Stimulated activated naive B cell treated with anti-CD40 and anti-IgM and Interleukin-4, amounts not matched to agents 10 μg/mL and 1 μg/mL and 100 μg/mL, for 72 hours (primary cell): ENCODE measurements around the gene UBA3.

Experiments used
- ATAC-seq, 2 donors: fragments of 150-1000 bp; cut with Tn5 transposase; replicated peaks; 2 replicates each; pipeline ENCODE4 v1.10.0; 2021; ENCODE audit warnings: moderate library complexity in 1 of 2
- DNase-seq: peaks from one replicate; pipeline ENCODE4 v3.0.0; 2021
- H3K27ac Mint-ChIP-seq: one replicate; pipeline ENCODE4 v1.8.0; 2022; ENCODE audit warnings: mild to moderate bottlenecking, mixed read lengths
- H3K27me3 Mint-ChIP-seq, 2 donors: one replicate each; pipeline ENCODE4 v1.8.0; 2022; ENCODE audit warnings: mixed read lengths in 2 of 2
- H3K36me3 Mint-ChIP-seq, 2 donors: one replicate each; pipeline ENCODE4 v1.8.0; 2022; ENCODE audit warnings: mixed read lengths in 2 of 2, mild to moderate bottlenecking in 1 of 2
- H3K4me1 Mint-ChIP-seq, 2 donors: one replicate each; pipeline ENCODE4 v1.8.0; 2022; ENCODE audit warnings: mixed read lengths in 2 of 2, mild to moderate bottlenecking in 1 of 2
- H3K4me3 Mint-ChIP-seq, 2 donors: one replicate each; pipeline ENCODE4 v1.8.0; 2022; ENCODE audit warnings: mild to moderate bottlenecking in 2 of 2, mixed read lengths in 2 of 2, moderate library complexity in 1 of 2
- H3K9me3 Mint-ChIP-seq, 2 donors: one replicate each; pipeline ENCODE4 v1.8.0; 2022; ENCODE audit warnings: mixed read lengths in 2 of 2, mild to moderate bottlenecking in 1 of 2

UBA3 gene

DNA sequence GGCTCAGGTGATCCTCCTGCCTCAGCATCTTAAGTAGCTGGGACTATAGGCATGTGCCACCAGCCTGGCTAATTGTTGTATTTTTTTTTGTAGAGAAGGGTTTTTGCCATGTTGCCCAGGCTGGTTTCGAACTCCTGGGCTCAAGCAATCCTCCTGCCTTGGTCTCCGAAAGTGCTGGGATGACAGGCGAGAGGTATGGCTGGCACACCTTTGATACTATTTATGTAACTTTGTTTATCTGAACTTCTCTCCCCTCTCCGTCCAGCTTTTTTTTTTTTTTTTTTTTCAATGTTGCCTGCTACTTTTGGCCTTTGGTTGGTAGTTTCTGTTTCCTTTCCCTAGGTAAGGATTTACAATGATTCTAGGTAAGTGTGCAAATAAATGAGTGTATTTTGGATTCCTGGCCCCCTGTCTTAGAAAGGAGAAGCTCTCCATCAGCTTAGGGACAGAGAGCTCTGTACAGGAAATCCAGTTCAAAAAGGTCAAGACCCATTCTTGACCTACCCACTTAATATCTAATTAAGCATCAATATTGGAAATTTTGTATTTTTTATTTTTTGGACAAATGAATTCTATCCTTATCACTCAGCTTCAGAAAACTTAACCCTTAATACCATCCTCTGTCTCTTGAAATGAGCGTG, 11.3 kb upstream of the UBA3 start:
- ATAC-seq = peak; percentile 9 to 12

DNA sequence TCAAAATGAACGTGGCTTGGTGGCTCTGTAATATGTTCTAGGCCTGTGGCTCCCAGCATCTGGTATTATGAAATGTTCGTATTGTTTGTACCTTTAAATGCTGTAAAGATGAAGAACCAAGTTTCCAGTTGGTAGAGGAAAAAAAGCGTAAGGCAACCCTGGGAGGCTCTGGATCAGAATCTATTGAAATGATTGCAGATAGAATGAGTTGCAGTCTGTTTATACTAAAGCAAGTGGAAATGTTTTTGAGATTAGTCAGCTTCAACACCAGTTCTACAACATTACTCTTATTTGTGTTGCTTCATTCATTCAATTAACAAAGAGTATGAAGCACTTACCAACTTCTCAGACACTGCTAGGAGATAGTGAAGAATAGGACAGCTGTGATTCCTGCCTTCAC, 9.9 kb upstream of the UBA3 start:
- H3K4me3 Mint-ChIP-seq = peak overlapping the region in 1 of 2 donors; percentile 44

More for the DNA sequence above, 11.3 kb upstream of the UBA3 start:
- peaks cover 47 to 76% of the 10 kb centered on the region in 2 donors for H3K4me1 Mint-ChIP-seq
- no peaks in the 10 kb centered on the region for H3K9me3 Mint-ChIP-seq
- H3K4me3 Mint-ChIP-seq = peak overlapping the region; percentile 83 to 85
- H3K27ac Mint-ChIP-seq = peak overlapping the region; percentile 96
- peaks cover 16 to 36% of the 10 kb centered on the region in 2 donors for H3K36me3 Mint-ChIP-seq
- no peak for DNase-seq
- H3K27me3 Mint-ChIP-seq = no peaks in the 10 kb centered on the region

GRCh38 chr3:69088063-69088462, 7.9 kb upstream of the UBA3 start:
- no peaks in the 10 kb centered on the region for H3K27me3 Mint-ChIP-seq
- H3K9me3 Mint-ChIP-seq = no peaks in the 10 kb centered on the region
- peaks cover 34 to 67% of the 10 kb centered on the region in 2 donors for H3K4me1 Mint-ChIP-seq
- no peak for DNase-seq
- peak overlapping the region; percentile 80 for H3K27ac Mint-ChIP-seq
- ATAC-seq = no peak
- peak overlapping the region; percentile 56 to 71 for H3K4me3 Mint-ChIP-seq
- peaks cover 15 to 33% of the 10 kb centered on the region in 2 donors for H3K36me3 Mint-ChIP-seq

More for the DNA sequence above, 9.9 kb upstream of the UBA3 start:
- Mint-ChIP-seq H3K27ac (peak overlapping the region; percentile 59), H3K36me3 (peaks cover 18 to 36% of the 10 kb centered on the region in 2 donors), H3K27me3 (no peaks in the 10 kb centered on the region), H3K4me1 (peaks cover 39 to 69% of the 10 kb centered on the region in 2 donors), H3K9me3 (no peaks in the 10 kb centered on the region)
- ATAC-seq (no peak), DNase-seq (no peak)

DNA sequence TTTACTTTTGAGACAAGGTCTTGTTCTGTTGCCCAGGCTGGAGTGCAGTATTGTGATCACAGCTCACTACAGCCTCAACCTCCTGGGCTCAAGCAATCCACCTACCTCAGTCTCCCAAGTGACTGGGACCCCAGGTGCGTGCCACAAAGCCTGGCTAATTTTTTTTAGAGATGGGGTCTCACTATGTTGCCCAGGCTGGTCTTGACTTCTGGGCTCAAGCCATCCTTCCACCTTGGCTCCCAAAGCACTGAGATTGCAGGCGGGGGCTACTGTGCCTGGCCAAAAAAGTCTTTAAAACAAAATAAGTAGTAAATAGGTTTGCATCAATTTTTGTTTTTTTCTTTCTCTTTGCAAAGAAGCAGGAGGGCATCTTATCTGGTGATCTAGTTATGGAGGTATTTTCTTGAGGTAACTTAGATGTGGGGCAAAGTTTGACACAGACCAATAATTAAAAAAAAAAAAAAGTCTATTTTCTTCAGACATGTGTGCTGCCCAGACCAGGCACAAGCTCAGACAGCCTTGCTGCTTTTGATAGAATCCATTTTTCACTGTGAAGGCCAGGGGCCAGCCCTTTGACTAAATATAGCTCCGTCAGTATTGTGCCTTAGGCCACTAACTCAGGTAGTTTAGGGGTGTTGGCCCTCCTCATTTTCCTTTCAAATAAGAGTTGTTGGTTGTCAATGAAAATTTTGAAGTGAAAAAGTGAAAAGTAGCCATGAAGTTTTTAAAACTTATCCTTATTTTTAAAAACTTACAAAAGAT, 7.0 kb upstream of the UBA3 start:
- peaks cover 15 to 32% of the 10 kb centered on the region in 2 donors for H3K36me3 Mint-ChIP-seq

DNA sequence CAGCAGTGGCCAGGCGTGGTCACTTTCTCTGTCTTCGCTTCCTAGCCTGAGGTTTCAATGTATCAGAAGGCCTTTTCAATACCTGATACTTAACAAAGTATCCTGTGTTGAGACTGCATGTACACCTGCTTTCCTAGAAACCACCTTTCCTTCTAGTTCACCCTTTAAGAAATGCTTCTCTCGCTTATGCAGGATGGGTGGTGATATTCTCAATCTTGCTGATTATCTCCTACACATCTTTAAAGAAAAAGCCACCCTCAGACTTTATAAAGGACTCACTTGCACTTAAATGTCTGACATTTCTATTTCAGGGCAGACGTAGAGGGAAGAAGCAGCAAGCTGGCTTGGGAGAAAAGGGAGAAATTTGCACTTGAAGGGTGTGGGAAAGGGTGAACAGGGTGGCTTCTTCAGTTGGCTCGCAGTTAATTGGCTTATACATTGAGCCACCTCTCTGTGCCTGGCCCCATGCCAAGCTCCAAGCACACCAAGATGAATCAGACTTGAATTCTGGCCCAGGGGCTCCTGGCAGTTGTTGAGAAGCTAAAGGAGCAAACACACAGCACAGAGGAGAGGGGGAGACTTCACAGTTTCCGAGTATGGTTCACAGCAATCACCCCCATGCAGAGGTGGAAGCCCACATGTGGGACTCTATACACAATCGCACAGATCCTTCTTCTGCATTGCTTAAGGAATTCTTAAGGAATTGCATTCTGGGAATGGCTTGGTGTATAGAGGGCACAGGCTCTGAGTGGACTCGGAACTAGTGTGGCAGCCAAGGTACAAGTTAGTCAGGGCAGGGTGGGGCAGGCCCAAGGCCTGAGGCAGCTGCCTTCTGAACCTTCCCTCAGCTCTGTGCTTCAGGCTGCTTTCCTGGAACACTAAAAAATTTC, 5.9 kb upstream of the UBA3 start:
- peaks cover 37 to 67% of the 10 kb centered on the region in 2 donors for H3K4me1 Mint-ChIP-seq
- peak overlapping the region; percentile 92 to 98 for H3K4me3 Mint-ChIP-seq
- peak overlapping the region; percentile 93 for H3K27ac Mint-ChIP-seq
- no peaks in the 10 kb centered on the region for H3K27me3 Mint-ChIP-seq
- no peaks in the 10 kb centered on the region for H3K9me3 Mint-ChIP-seq
- H3K36me3 Mint-ChIP-seq = peaks cover 14 to 23% of the 10 kb centered on the region in 2 donors
- no peak for ATAC-seq
- no peak for DNase-seq

More for the DNA sequence above, 7.0 kb upstream of the UBA3 start:
- Mint-ChIP-seq H3K4me1 (peaks cover 36 to 68% of the 10 kb centered on the region in 2 donors), H3K27ac (no peak overlapping the region), H3K4me3 (peak overlapping the region in 1 of 2 donors; percentile 52), H3K9me3 (no peaks in the 10 kb centered on the region), H3K27me3 (no peaks in the 10 kb centered on the region)
- ATAC-seq (no peak), DNase-seq (no peak)

DNA sequence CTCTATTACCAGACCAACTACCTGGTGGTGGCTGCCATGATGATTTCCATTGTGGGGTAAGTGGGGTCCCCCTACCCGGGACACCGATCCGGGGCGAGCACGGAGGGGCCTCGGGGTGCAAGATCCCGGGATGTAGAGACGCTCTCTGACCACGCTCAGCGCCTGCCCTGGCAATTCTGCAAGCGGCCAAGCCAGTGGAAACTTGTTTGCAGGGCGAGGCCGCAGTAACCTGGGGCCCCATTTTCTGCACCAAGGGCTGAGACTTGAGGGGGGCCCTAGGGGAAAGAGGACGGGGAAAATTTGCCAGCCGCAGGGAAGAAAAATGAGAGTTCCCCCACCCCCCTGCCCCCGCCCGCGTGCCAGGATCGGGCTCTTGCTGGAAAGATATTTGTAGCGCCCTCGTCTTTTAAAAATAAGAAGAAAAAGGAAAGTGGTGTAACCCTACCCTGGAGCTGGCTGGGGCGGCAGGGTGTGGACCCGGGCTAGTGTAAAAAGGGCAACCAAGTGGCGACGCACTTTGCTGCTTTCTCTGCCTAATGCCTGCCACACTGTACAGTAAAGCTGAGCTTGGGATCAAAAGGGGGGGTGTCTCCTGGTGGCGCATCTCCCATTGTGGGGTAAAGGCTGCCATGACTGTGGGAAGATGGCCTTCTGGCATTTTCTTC, 5.1 kb upstream of the UBA3 start:
- H3K36me3 Mint-ChIP-seq = peaks cover 14 to 17% of the 10 kb centered on the region in 2 donors

GRCh38 chr3:69084326-69085167, 4.4 kb upstream of the UBA3 start, which contains the start of gene ARL6IP5:
TSS of gene ARL6IP5 (plus strand) at chr3:69084937. CDS start at chr3:69085048, 111 bp downstream.
- Mint-ChIP-seq H3K4me3 (peak within 1 kb of the TSS; percentile 92 to 98), H3K27ac (peak within 1 kb of the TSS; percentile 93), H3K9me3 (no peaks in the 10 kb centered on the region), H3K36me3 (peaks cover 10 to 12% of the 10 kb centered on the region in 2 donors), H3K4me1 (peaks cover 25 to 56% of the 10 kb centered on the region in 2 donors), H3K27me3 (no peaks in the 10 kb centered on the region)
- ATAC-seq (peak; percentile 70 to 79), DNase-seq (peak; percentile 92)

More for the DNA sequence above, 5.1 kb upstream of the UBA3 start:
- peak overlapping the region; percentile 92 to 98 for H3K4me3 Mint-ChIP-seq
- no peaks in the 10 kb centered on the region for H3K9me3 Mint-ChIP-seq
- DNase-seq (no peak), ATAC-seq (peak; percentile 1 to 3)
- H3K4me1 Mint-ChIP-seq = peaks cover 31 to 63% of the 10 kb centered on the region in 2 donors
- H3K27ac Mint-ChIP-seq = peak overlapping the region; percentile 93
- no peaks in the 10 kb centered on the region for H3K27me3 Mint-ChIP-seq

DNA sequence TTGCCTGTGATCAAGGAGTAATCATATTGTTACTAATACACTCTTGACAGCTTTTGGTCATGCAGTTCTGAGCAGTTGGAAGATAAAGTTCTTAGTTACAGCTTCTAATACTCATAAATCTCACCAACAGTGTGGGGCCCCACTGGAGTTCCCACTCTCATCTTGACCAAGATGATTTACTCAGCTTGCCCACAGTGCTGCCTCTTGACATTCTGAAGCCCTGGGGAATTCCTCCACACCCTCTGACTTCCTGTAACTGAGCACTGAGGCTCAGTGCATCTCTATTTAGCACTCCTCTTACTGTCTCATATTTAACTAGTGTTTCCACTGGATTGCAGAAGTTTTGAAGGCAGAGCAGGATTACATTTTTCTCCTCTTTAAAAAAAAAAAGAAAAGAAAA, 2.6 kb upstream of the UBA3 start:
- Mint-ChIP-seq H3K27me3 (no peaks in the 10 kb centered on the region), H3K4me1 (peaks cover 25 to 56% of the 10 kb centered on the region in 2 donors), H3K36me3 (peaks cover 8 to 11% of the 10 kb centered on the region in 2 donors), H3K9me3 (no peaks in the 10 kb centered on the region), H3K4me3 (peak overlapping the region; percentile 40 to 70), H3K27ac (peak overlapping the region; percentile 82)
- peak; percentile 70 for DNase-seq
- peak; percentile 72 to 73 for ATAC-seq

GRCh38 chr3:69082361-69082760, 2.2 kb upstream of the UBA3 start:
- ATAC-seq (no peak), DNase-seq (no peak)
- Mint-ChIP-seq H3K4me3 (peak overlapping the region in 1 of 2 donors; percentile 70), H3K27ac (peak overlapping the region; percentile 82), H3K27me3 (no peaks in the 10 kb centered on the region), H3K4me1 (peaks cover 26 to 59% of the 10 kb centered on the region in 2 donors), H3K9me3 (no peaks in the 10 kb centered on the region), H3K36me3 (peaks cover 8 to 12% of the 10 kb centered on the region in 2 donors)

DNA sequence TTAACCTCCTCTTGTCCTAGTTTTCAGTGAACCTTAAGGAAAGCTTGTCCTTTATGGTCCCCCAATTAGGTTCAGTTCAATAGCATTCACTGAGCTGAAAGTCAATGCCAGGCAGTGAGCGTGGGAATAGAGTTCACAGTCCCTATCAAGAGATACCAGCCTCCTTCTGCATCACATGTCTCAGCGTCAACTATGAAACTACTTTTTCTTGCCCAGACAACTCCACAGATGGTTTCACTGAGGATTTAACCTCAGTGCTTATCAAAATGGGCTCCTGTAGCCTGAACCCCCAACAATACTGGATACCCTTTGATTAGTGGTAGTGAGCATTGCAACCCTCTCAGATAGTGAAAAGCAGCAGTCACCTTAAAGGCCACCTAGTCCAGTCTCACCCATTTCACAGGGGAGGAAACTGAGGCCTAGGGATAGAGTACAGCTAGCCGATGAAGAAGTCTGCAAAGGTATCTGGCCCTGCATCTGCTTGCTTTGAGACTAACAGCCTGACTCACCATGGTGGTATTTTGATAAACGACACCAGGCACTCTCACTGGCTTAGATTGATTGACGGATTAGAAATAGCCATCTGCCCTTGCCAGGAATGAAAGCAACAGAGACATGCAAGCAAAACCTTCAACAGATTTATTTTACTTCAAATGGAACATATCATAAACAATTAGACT, 1.6 kb upstream of the UBA3 start:
- Mint-ChIP-seq H3K9me3 (no peaks in the 10 kb centered on the region), H3K36me3 (peaks cover 9 to 13% of the 10 kb centered on the region in 2 donors), H3K4me3 (peak overlapping the region; percentile 6 to 32), H3K27ac (peak overlapping the region; percentile 76), H3K27me3 (no peaks in the 10 kb centered on the region), H3K4me1 (peaks cover 28 to 61% of the 10 kb centered on the region in 2 donors)
- ATAC-seq = no peak
- DNase-seq = no peak

- H3K4me1 Mint-ChIP-seq = peaks cover 30 to 57% of the 10 kb centered on the region in 2 donors
- DNase-seq (no peak), ATAC-seq (peak; percentile 18 to 22)
- peak overlapping the region; percentile 79 for H3K27ac Mint-ChIP-seq
- H3K9me3 Mint-ChIP-seq = no peaks in the 10 kb centered on the region
- H3K27me3 Mint-ChIP-seq = no peaks in the 10 kb centered on the region
- peak overlapping the region; percentile 83 to 84 for H3K4me3 Mint-ChIP-seq
- H3K36me3 Mint-ChIP-seq = peaks cover 4 to 7% of the 10 kb centered on the region in 2 donors
Observed at GRCh38 chr3:69079269-69080159, 651 bp downstream of the UBA3 start.
